Head of caudate nucleus (tissue), 42 donors: ENCODE data around the gene DOCK3.

Source experiments
- DNase-seq, 42 donors: peaks; one replicate each; pipeline versions ENCODE4 v3.0.0 to v3.0.0-alpha.2; 2020 to 2021; ENCODE audit warnings: mixed read lengths in 7 of 42
- intact Hi-C: fragments of 100-400 bp; cut with DNase I; formaldehyde crosslinking; loops from one replicate; pipeline ENCODE4 v1.15.0; 2022

The DOCK3 gene

GRCh38 chr3:50674349-50675178 lies at the start of gene DOCK3:
Gene DOCK3, plus strand, starts transcription at chr3:50674927. Its CDS starts 337 bp downstream, at chr3:50675264.
- DNase-seq = peak in 39 of 42 donors; percentile 27 to 83 (median 65)

GRCh38 chr3:50625231-50626182 lies 49.2 kb upstream of the DOCK3 start:
- no peak for DNase-seq
- intact Hi-C loops = no loop called here

More at GRCh38 chr3:50674349-50675178, at the start of gene DOCK3:
- intact Hi-C loops = loop anchor here (5.0 to 10.0 kb wide), 2 partner anchors 57 to 710 kb away; partner anchors contain the start of genes MANF and MAPKAPK3

- no peak for DNase-seq
- intact Hi-C loops = no loop called here
These were observed 48.3 kb upstream of the DOCK3 start for GRCh38 chr3:50626401-50626800.

GRCh38 chr3:50627407-50628051 lies 47.2 kb upstream of the DOCK3 start:
- intact Hi-C loops = no loop called here
- peak in 31 of 42 donors; percentile 30 to 75 (median 55) for DNase-seq

- DNase-seq = no peak
- intact Hi-C loops = no loop called here
These were observed 46.1 kb upstream of the DOCK3 start for GRCh38 chr3:50628601-50629000.

GRCh38 chr3:50630394-50630793 lies 44.3 kb upstream of the DOCK3 start:
- intact Hi-C loops = no loop called here

GRCh38 chr3:50630877-50631276 lies 43.9 kb upstream of the DOCK3 start:
- intact Hi-C loops = no loop called here
- DNase-seq = no peak

More at GRCh38 chr3:50630394-50630793, 44.3 kb upstream of the DOCK3 start:
- no peak for DNase-seq

GRCh38 chr3:50632450-50632849 lies 42.3 kb upstream of the DOCK3 start:
- no peak for DNase-seq
- intact Hi-C loops = no loop called here

- no peak for DNase-seq
- intact Hi-C loops = no loop called here
These were observed 41.4 kb upstream of the DOCK3 start for GRCh38 chr3:50633230-50633790.

GRCh38 chr3:50635066-50635465 lies 39.7 kb upstream of the DOCK3 start:
- intact Hi-C loops = no loop called here
- no peak for DNase-seq

- DNase-seq = no peak
- intact Hi-C loops = no loop called here
These were observed 37.7 kb upstream of the DOCK3 start for GRCh38 chr3:50637011-50637410.

GRCh38 chr3:50637945-50638344 lies 36.8 kb upstream of the DOCK3 start:
- intact Hi-C loops = no loop called here
- DNase-seq = no peak

GRCh38 chr3:50639055-50639494 lies 35.7 kb upstream of the DOCK3 start:
- intact Hi-C loops = no loop called here
- no peak for DNase-seq

- no peak for DNase-seq
- intact Hi-C loops = no loop called here
These were observed 32.3 kb upstream of the DOCK3 start for GRCh38 chr3:50642382-50642781.

- DNase-seq = peak in 6 of 42 donors; percentile 15 to 54 (median 32)
- intact Hi-C loops = no loop called here
These were observed 30.2 kb upstream of the DOCK3 start for GRCh38 chr3:50644561-50644960.

GRCh38 chr3:50645378-50645777 lies 29.3 kb upstream of the DOCK3 start:
- intact Hi-C loops = no loop called here
- no peak for DNase-seq

- intact Hi-C loops = no loop called here
- peak in 1 of 42 donors; percentile 9 for DNase-seq
These were observed 26.4 kb upstream of the DOCK3 start for GRCh38 chr3:50648313-50648712.

- no peak for DNase-seq
- intact Hi-C loops = no loop called here
These were observed 25.8 kb upstream of the DOCK3 start for GRCh38 chr3:50648944-50649343.

- peak; percentile 44 to 93 (median 73) for DNase-seq
- intact Hi-C loops = no loop called here
These were observed 25.2 kb upstream of the DOCK3 start for GRCh38 chr3:50649451-50649931.
